Neural cell (in vitro differentiated cells): Measurements from ENCODE around the gene GATA2. TPM values are rescaled to one million over a fixed set of nuclear protein-coding genes. Genes with fewer than 3 reads are reported as not detected.

ENCODE experiments used
- H2AFZ ChIP-seq: fragments of 200-600, 300-800 bp; sonication (generic), shearing (Covaris generic); 2 replicates; pipeline ENCODE4 v1.6.0; 2014; ENCODE audit warnings: low read depth, mild to moderate bottlenecking, antibody characterized with exemption, low read length, moderate library complexity
- H3F3A ChIP-seq: fragments of 200-600 bp; shearing (Covaris generic); 2 replicates; pipeline ENCODE4 v1.6.1; 2016; ENCODE audit warnings: mild to moderate bottlenecking, moderate library complexity, mixed read lengths, antibody characterized with exemption, low read length; ENCODE audit not compliant: insufficient read depth, poor library complexity, severe bottlenecking
- H3K27ac ChIP-seq: fragments of 200-600, 300-800 bp; sonication (generic), shearing (Covaris generic); 2 replicates; pipeline ENCODE4 v1.5.1; 2014; ENCODE audit warnings: mild to moderate bottlenecking, low read length, moderate library complexity
- H3K27me3 ChIP-seq: fragments of 300-800, 200-600 bp; sonication (generic), shearing (Covaris generic); 2 replicates; pipeline ENCODE4 v1.6.0; 2014; ENCODE audit warnings: mild to moderate bottlenecking, low read depth, low read length, moderate library complexity; ENCODE audit not compliant: insufficient read depth
- H3K36me3 ChIP-seq: fragments of 300-800, 200-600 bp; sonication (generic), shearing (Covaris generic); 2 replicates; pipeline ENCODE4 v1.5.1; 2014; ENCODE audit warnings: mild to moderate bottlenecking, antibody characterized with exemption, low read length, moderate library complexity; ENCODE audit not compliant: insufficient read depth
- H3K4me2 ChIP-seq: fragments of 300-800, 200-600 bp; sonication (generic), shearing (Covaris generic); 2 replicates; pipeline ENCODE4 v1.6.0; 2014; ENCODE audit warnings: mild to moderate bottlenecking, low read length
- H3K4me3 ChIP-seq: fragments of 300-800, 200-600 bp; sonication (generic), shearing (Covaris generic); 2 replicates; pipeline ENCODE4 v1.5.1; 2014; ENCODE audit warnings: mild to moderate bottlenecking, low read length, moderate library complexity
- H3K79me2 ChIP-seq: fragments of 200-600 bp; shearing (Covaris generic); replicated peaks from 2 replicates; pipeline ENCODE4 v1.6.0; 2014; ENCODE audit warnings: mild to moderate bottlenecking, low read length, moderate library complexity; ENCODE audit not compliant: insufficient read depth
- H3K9ac ChIP-seq: fragments of 300-800, 200-600 bp; sonication (generic), shearing (Covaris generic); 2 replicates; pipeline ENCODE4 v1.6.1; 2016; ENCODE audit warnings: mild to moderate bottlenecking, low read length, mixed read lengths
- H3K9me2 ChIP-seq: fragments of 200-600 bp; shearing (Covaris generic); 2 replicates; pipeline ENCODE4 v1.6.1; 2016; ENCODE audit warnings: mild to moderate bottlenecking, low read length, mixed read lengths; ENCODE audit not compliant: insufficient read depth
- H3K9me3 ChIP-seq: fragments of 200-600, 300-800 bp; sonication (generic), shearing (Covaris generic); 2 replicates; pipeline ENCODE4 v1.6.1; 2016; ENCODE audit warnings: mild to moderate bottlenecking, mixed run types, low read length, moderate library complexity, mixed read lengths
- H4K20me1 ChIP-seq: fragments of 200-600 bp; shearing (Covaris generic); 2 replicates; pipeline ENCODE4 v1.6.1; 2016; ENCODE audit warnings: mild to moderate bottlenecking, mixed run types; ENCODE audit not compliant: insufficient read depth
- EP300 ChIP-seq: fragments of 450-650 bp; conservative IDR thresholded peaks from 2 replicates; pipeline ENCODE4 v1.6.1; 2014; ENCODE audit warnings: antibody characterized with exemption, mild to moderate bottlenecking, moderate library complexity; ENCODE audit not compliant: poor library complexity, severe bottlenecking
- EZH2 ChIP-seq: fragments of 200-600, 300-800 bp; shearing (Covaris generic), sonication (generic); IDR thresholded peaks from 2 replicates; pipeline ENCODE4 v1.6.1; 2014; ENCODE audit warnings: antibody characterized with exemption, low read length, borderline replicate concordance, mild to moderate bottlenecking; ENCODE audit not compliant: insufficient read depth, poor library complexity, severe bottlenecking
- MXI1 ChIP-seq: fragments of 450-650 bp; conservative IDR thresholded peaks from 2 replicates; pipeline ENCODE4 v1.6.1; 2014; ENCODE audit warnings: antibody characterized with exemption, mild to moderate bottlenecking; ENCODE audit not compliant: poor library complexity, severe bottlenecking
- POLR2AphosphoS5 ChIP-seq: IDR thresholded peaks from 2 replicates; pipeline ENCODE4 v1.6.1; 2012
- RAD21 ChIP-seq: fragments of 450-650 bp; conservative IDR thresholded peaks from 2 replicates; pipeline ENCODE4 v1.6.1; 2014; ENCODE audit warnings: antibody characterized with exemption, mild to moderate bottlenecking, moderate library complexity
- SMC3 ChIP-seq: fragments of 450-650 bp; conservative IDR thresholded peaks from 2 replicates; pipeline ENCODE4 v1.6.1; 2014; ENCODE audit warnings: antibody characterized with exemption, mild to moderate bottlenecking, moderate library complexity; ENCODE audit not compliant: poor library complexity
- TAF1 ChIP-seq: IDR thresholded peaks from 2 replicates; pipeline ENCODE4 v1.6.1; 2012; ENCODE audit warnings: low read depth
- polyA plus RNA-seq: library from polyadenylated mRNA; depleted of rRNA; stranded (reverse); fragments of >200 nt; gene quantifications from 2 replicates; pipeline ENCODE4 v1.2.3, GENCODE V29; 2014
- TF ChIP-seq, protein P1 (sequence below): IDR thresholded peaks from 2 replicates; pipeline ENCODE4 v1.6.1; 2012; ENCODE audit warnings: borderline replicate concordance
- TF ChIP-seq, protein P2 (sequence below): fragments of 450-650 bp; IDR thresholded peaks from 2 replicates; pipeline ENCODE4 v1.5.1; 2014; ENCODE audit warnings: antibody characterized with exemption, mild to moderate bottlenecking, moderate library complexity; ENCODE audit not compliant: poor library complexity, severe bottlenecking

GATA2 gene
- polyA plus RNA-seq, 1 donor from 2014 or later: not detected

DNA sequence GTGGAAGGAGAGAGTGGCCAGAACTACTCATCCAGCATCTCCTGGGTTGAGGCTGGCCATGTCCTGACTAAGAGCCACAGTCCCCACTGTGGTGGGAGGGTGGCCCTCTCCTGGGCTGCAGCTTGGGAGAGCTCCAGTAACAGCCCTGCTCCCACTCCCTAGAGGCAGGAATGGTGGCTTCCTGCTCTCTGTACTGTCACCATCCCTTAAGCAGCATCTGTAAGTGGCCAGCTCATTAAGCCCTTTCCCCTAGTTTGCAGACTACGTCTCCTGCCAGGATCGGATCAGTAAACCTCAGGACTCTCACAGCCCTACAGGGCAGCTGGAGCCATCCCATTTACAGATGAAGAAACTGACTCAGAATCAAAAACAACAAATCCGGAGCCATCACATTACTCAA, 56.8 kb downstream of the GATA2 start:
- Histone ChIP-seq H3K27ac (no peak overlapping the region), H3F3A (no peaks in the 10 kb centered on the region), H3K27me3 (peaks cover 15% of the 10 kb centered on the region), H3K36me3 (no peaks in the 10 kb centered on the region), H3K9ac (no peak overlapping the region), H4K20me1 (no peaks in the 10 kb centered on the region), H3K9me3 (no peaks in the 10 kb centered on the region), H3K4me2 (no peak overlapping the region), H3K4me3 (no peak overlapping the region), H3K9me2 (no peaks in the 10 kb centered on the region), H3K79me2 (no peaks in the 10 kb centered on the region), H2AFZ (no peak overlapping the region)
- TF ChIP-seq, protein P1, sequence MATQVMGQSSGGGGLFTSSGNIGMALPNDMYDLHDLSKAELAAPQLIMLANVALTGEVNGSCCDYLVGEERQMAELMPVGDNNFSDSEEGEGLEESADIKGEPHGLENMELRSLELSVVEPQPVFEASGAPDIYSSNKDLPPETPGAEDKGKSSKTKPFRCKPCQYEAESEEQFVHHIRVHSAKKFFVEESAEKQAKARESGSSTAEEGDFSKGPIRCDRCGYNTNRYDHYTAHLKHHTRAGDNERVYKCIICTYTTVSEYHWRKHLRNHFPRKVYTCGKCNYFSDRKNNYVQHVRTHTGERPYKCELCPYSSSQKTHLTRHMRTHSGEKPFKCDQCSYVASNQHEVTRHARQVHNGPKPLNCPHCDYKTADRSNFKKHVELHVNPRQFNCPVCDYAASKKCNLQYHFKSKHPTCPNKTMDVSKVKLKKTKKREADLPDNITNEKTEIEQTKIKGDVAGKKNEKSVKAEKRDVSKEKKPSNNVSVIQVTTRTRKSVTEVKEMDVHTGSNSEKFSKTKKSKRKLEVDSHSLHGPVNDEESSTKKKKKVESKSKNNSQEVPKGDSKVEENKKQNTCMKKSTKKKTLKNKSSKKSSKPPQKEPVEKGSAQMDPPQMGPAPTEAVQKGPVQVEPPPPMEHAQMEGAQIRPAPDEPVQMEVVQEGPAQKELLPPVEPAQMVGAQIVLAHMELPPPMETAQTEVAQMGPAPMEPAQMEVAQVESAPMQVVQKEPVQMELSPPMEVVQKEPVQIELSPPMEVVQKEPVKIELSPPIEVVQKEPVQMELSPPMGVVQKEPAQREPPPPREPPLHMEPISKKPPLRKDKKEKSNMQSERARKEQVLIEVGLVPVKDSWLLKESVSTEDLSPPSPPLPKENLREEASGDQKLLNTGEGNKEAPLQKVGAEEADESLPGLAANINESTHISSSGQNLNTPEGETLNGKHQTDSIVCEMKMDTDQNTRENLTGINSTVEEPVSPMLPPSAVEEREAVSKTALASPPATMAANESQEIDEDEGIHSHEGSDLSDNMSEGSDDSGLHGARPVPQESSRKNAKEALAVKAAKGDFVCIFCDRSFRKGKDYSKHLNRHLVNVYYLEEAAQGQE: no peak
- TF ChIP-seq EP300 (no peak), RAD21 (no peak), MXI1 (no peak), TAF1 (no peak), SMC3 (no peak), POLR2AphosphoS5 (no peak), EZH2 (no peak)
- TF ChIP-seq, protein P2, sequence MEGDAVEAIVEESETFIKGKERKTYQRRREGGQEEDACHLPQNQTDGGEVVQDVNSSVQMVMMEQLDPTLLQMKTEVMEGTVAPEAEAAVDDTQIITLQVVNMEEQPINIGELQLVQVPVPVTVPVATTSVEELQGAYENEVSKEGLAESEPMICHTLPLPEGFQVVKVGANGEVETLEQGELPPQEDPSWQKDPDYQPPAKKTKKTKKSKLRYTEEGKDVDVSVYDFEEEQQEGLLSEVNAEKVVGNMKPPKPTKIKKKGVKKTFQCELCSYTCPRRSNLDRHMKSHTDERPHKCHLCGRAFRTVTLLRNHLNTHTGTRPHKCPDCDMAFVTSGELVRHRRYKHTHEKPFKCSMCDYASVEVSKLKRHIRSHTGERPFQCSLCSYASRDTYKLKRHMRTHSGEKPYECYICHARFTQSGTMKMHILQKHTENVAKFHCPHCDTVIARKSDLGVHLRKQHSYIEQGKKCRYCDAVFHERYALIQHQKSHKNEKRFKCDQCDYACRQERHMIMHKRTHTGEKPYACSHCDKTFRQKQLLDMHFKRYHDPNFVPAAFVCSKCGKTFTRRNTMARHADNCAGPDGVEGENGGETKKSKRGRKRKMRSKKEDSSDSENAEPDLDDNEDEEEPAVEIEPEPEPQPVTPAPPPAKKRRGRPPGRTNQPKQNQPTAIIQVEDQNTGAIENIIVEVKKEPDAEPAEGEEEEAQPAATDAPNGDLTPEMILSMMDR: no peak

DNA sequence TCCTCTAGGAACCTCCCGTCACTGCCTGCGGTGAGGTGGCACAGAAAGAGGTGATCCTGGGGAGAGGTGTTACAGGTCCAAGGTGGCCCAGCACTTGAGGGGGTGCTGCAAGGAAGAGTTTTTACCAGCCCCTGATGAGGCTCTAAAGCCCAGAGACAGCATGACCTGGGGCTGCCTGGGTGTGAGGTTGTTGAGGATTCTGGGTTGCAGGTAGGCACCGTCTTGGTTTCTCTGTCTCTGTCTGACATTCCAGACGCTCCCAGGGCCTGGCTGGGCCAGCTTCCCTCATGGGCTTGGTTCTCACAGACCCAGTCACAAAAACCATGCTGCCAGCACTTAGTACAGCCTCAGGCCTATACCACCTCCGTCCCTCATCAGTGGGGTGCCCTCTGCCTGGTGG, 57.4 kb downstream of the GATA2 start:
- Histone ChIP-seq H3K4me3 (no peak overlapping the region), H3K9me2 (no peaks in the 10 kb centered on the region)
- no peak for TF ChIP-seq RAD21
- no peak for TF ChIP-seq MXI1
- no peak for TF ChIP-seq SMC3

DNA sequence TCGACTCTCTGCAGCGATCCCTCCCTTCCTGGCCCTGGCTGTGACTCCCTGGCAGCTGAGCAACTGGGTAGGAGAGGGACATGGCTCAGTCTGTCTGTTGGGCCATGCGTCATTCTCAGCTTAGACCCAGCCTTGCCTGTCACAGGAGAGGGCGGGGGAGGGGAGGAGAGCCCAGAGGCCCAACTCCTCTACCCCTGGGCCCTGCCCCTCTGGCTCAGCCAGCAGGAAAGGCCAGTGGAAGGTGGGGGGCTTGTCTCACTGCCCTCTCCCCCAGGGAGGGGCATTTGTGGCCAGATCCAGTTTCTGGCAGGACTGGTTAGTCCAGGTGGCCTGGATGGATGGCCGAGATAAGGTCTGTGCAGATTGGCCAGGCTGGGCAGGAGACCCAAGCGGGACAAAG, 57.9 kb downstream of the GATA2 start:
- no peaks in the 10 kb centered on the region for H3F3A ChIP-seq
- H3K4me3 ChIP-seq: no peak overlapping the region
- H3K27ac ChIP-seq: no peak overlapping the region
- H3K4me2 ChIP-seq: no peak overlapping the region
- no peaks in the 10 kb centered on the region for H3K36me3 ChIP-seq
- no peak overlapping the region for H2AFZ ChIP-seq
- no peak for TF ChIP-seq TAF1
- TF ChIP-seq MXI1: no peak
- no peak for TF ChIP-seq RAD21
- H4K20me1 ChIP-seq: no peaks in the 10 kb centered on the region
- no peaks in the 10 kb centered on the region for H3K9me2 ChIP-seq
- H3K79me2 ChIP-seq: no peaks in the 10 kb centered on the region
- peaks cover 15% of the 10 kb centered on the region for H3K27me3 ChIP-seq
- H3K9ac ChIP-seq: no peak overlapping the region
- H3K9me3 ChIP-seq: no peaks in the 10 kb centered on the region

More for the DNA sequence above, 57.4 kb downstream of the GATA2 start:
- Histone ChIP-seq H3F3A (no peaks in the 10 kb centered on the region), H3K9me3 (no peaks in the 10 kb centered on the region), H3K27ac (no peak overlapping the region), H4K20me1 (no peaks in the 10 kb centered on the region), H3K36me3 (no peaks in the 10 kb centered on the region), H3K27me3 (peaks cover 15% of the 10 kb centered on the region), H2AFZ (no peak overlapping the region), H3K79me2 (no peaks in the 10 kb centered on the region), H3K9ac (no peak overlapping the region), H3K4me2 (no peak overlapping the region)
